ENCODE results near the gene DMRT2. TPM values are rescaled to one million over a fixed set of nuclear protein-coding genes. Genes with fewer than 3 reads are reported as not detected.

DMRT2 gene
- total RNA-seq, 2 experiments from 2014 or later: 14.7 to 18.9 TPM

- no peak for TF ChIP-seq EZH2phosphoT487 (IDR thresholded peaks at IDR 0.05; ENCODE audit: borderline replicate concordance, low read depth, low read length)
- TF ChIP-seq, protein P1, sequence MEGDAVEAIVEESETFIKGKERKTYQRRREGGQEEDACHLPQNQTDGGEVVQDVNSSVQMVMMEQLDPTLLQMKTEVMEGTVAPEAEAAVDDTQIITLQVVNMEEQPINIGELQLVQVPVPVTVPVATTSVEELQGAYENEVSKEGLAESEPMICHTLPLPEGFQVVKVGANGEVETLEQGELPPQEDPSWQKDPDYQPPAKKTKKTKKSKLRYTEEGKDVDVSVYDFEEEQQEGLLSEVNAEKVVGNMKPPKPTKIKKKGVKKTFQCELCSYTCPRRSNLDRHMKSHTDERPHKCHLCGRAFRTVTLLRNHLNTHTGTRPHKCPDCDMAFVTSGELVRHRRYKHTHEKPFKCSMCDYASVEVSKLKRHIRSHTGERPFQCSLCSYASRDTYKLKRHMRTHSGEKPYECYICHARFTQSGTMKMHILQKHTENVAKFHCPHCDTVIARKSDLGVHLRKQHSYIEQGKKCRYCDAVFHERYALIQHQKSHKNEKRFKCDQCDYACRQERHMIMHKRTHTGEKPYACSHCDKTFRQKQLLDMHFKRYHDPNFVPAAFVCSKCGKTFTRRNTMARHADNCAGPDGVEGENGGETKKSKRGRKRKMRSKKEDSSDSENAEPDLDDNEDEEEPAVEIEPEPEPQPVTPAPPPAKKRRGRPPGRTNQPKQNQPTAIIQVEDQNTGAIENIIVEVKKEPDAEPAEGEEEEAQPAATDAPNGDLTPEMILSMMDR (conservative IDR thresholded peaks at IDR 0.05; ENCODE audit: low read length): no peak
- intact Hi-C loops (cut with micrococcal nuclease; ENCODE audit: unreplicated experiment): no loop called here
- no TSS peak for BruUV-seq (replicated peaks)
- Histone ChIP-seq H3K9me3 (ENCODE audit: low read length) (no peaks in the 10 kb centered on the region), H3K4me2 (ENCODE audit: low read length) (peak overlapping the region; percentile 47), H3K27ac (ENCODE audit: low read depth, low read length, poor library complexity, severe bottlenecking) (no peak overlapping the region), H3K36me3 (ENCODE audit: insufficient read depth, low read length) (no peaks in the 10 kb centered on the region), H3K4me3 (ENCODE audit: low read depth, low read length, poor library complexity, severe bottlenecking) (no peak overlapping the region), H4K20me1 (ENCODE audit: insufficient read depth, low read length) (no peaks in the 10 kb centered on the region), H2AFZ (ENCODE audit: low read length) (peak overlapping the region; percentile 41; the same call in 1 of the 2 replicates), H3K79me2 (ENCODE audit: insufficient read depth, low read depth, low read length) (no peaks in the 10 kb centered on the region), H3K9me2 (ENCODE audit: insufficient read depth, low read length) (no peaks in the 10 kb centered on the region), H3K4me1 (ENCODE audit: insufficient read depth, low read length, poor library complexity, severe bottlenecking) (peaks cover 18% of the 10 kb centered on the region)
- ChIA-PET POLR2A (no interaction called here), CTCF (ENCODE audit: unreplicated experiment) (interaction anchor here (0.6 kb wide), 1 partner anchor 44 kb away, joined by 3 read pairs; no protein-coding TSS in a partner anchor)
- peak; percentile 11 for DNase-seq (ENCODE audit: low spot score)
These were observed 51.9 kb downstream of the DMRT2 start for GRCh38 chr9:1101846-1102641.

DNA sequence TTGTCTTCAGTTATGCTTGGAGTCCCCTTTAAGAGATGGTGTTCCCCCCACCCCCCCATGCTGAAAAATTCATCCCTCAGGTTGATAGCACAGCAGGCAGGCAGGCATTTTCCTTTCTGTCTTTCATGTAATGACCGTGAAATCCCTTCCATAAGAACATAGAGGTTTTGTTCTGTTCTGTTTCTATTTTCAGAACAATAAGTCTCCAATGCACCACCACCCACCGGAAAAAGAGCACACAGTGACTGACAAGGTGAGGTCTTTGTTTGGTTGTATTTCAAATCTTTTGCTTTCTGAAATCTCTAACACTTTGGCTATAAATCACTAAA is 52.4 kb downstream of the DMRT2 start:
- Histone ChIP-seq H4K20me1 (ENCODE audit: insufficient read depth, low read length) (no peaks in the 10 kb centered on the region), H3K9me3 (ENCODE audit: low read length) (no peaks in the 10 kb centered on the region), H3K9me2 (ENCODE audit: insufficient read depth, low read length) (no peaks in the 10 kb centered on the region), H2AFZ (ENCODE audit: low read length) (peak overlapping the region; percentile 41; the same call in 1 of the 2 replicates), H3K4me1 (ENCODE audit: insufficient read depth, low read length, poor library complexity, severe bottlenecking) (peaks cover 18% of the 10 kb centered on the region), H3K36me3 (ENCODE audit: insufficient read depth, low read length) (no peaks in the 10 kb centered on the region), H3K79me2 (ENCODE audit: insufficient read depth, low read depth, low read length) (no peaks in the 10 kb centered on the region), H3K4me2 (ENCODE audit: low read length) (peak overlapping the region; percentile 47), H3K27ac (ENCODE audit: low read depth, low read length, poor library complexity, severe bottlenecking) (no peak overlapping the region), H3K4me3 (ENCODE audit: low read depth, low read length, poor library complexity, severe bottlenecking) (no peak overlapping the region)
- BruUV-seq (replicated peaks): no TSS peak
- TF ChIP-seq, protein P1 (conservative IDR thresholded peaks at IDR 0.05; ENCODE audit: low read length): no peak
- TF ChIP-seq EZH2phosphoT487 (IDR thresholded peaks at IDR 0.05; ENCODE audit: borderline replicate concordance, low read depth, low read length): no peak
- ChIA-PET POLR2A (no interaction called here), CTCF (ENCODE audit: unreplicated experiment) (interaction anchor here (0.6 kb wide), 1 partner anchor 45 kb away, joined by 3 read pairs; no protein-coding TSS in a partner anchor)
- no peak for DNase-seq (ENCODE audit: low spot score)
- intact Hi-C loops (cut with micrococcal nuclease; ENCODE audit: unreplicated experiment): no loop called here

Small RNAs within 50 kb of the gene (small RNA-seq; reads per million reads assigned to genes)
- gene RNU6-1073P: not detected

Other genes starting within 250 kb of the DMRT2 start
- gene DMRT1, start 208.7 kb upstream of the DMRT2 start, total RNA-seq (2014; rRNA removed; shearing (Covaris generic)): not detected in 2 replicates
- not detected in 2 replicates for gene DMRT1, start 208.7 kb upstream of the DMRT2 start, total RNA-seq (2022)
- not detected in 2 replicates for gene DMRT3, start 73.7 kb upstream of the DMRT2 start, total RNA-seq (2014; rRNA removed; shearing (Covaris generic))
- not detected in 2 replicates for gene DMRT3, start 73.7 kb upstream of the DMRT2 start, total RNA-seq (2022)

All from OCI-LY7 (cell line).